NCI-H2171 treated with DMSO at 0.1 percent for 48 hours (cell line): ENCODE measurements around the gene GNB1.
A peak's percentile ranks its signal among the peaks of the same experiment; 100 is the strongest.
"Not testable (repeated sequence)": the region's sequence is repeated elsewhere in the genome, so short reads cannot be mapped to it uniquely, and the experiment has no call there.

ENCODE experiments used
- DNase-seq: peaks from one replicate; lab custom pipeline; 2025; lab: John Stamatoyannopoulos, UW

GNB1 gene

DNA sequence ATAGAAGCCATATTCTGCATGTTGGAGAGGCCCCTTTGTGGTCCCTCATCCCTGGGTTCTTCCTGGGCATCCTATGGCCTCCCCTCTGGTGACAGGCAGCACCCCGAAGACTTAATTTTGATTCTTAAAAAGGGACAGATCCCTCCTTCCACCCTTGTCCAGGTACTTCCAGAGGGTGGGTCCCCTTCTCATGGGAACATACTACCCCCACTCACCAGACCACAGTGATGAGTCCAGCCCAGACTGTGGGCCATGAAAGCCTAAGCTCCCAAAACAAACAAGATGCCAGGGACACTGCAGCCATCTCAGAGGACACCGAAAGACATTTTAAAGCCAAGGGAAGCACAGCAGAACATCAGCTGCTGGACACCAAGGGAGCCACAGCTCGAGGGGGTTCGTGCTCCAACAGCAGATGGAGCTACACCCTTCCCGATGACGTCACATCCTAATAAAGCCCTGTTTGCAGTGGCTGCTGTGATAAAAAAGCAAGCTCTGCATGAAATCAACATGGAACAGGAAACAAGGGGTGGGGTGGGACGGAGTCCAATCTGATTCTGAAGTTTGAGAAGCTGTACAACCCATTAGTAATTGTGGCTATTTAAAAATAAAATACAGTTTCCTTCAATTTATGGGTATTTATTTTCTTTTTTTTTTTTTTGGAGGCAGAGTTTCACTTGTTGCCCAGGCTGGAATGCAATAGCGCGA is 32.4 kb downstream of the GNB1 start:
- DNase-seq: peak; percentile 34

DNA sequence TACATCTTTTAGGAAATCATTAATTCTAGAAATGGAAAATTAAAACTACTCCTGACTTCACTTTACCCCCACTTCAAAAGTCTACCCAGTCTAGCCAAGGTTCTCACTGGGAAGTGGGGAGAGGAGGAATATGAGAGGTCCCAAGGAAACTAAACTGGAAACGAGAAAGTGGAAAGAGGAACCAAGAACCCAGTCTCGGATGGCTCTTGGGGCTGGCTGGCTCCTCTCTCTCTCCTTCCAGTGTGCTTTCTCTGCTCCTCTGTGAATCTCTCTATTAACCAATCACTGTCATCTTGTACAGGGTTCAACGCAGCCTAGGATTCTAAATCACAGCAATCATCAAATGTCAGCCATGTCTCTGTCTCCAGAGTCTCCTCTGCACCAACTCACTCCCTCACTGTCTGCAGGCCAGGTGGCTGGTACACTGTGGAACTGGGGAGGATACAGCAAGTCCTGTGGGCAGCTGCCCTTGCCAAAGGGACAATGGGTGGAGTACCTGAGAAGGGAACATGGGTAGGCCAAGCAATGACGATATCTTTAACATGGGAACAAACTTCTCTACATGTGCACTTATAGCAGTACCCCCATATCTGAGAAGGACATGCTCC is 33.7 kb downstream of the GNB1 start:
- DNase-seq: no peak

DNA sequence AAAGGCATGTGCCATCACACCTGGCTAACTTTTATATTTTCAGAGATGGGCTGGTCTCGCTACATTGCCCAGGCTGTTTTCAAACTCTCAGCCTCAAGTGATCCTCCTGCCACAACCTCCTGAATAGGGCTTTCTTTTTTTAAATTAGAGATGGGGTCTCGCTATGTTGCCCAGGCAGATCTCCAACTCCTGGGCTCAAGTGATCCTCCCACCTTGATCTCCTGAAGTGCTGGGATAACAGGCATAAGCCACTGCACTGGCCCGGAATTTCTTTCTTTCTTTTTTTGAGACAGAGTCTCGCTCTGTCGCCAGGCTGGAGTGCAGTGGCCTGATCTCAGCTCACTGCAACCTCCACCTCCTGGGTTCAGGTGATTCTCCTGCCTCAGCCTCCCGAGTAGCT is 34.7 kb downstream of the GNB1 start:
- not testable (repeated sequence) for DNase-seq

DNA sequence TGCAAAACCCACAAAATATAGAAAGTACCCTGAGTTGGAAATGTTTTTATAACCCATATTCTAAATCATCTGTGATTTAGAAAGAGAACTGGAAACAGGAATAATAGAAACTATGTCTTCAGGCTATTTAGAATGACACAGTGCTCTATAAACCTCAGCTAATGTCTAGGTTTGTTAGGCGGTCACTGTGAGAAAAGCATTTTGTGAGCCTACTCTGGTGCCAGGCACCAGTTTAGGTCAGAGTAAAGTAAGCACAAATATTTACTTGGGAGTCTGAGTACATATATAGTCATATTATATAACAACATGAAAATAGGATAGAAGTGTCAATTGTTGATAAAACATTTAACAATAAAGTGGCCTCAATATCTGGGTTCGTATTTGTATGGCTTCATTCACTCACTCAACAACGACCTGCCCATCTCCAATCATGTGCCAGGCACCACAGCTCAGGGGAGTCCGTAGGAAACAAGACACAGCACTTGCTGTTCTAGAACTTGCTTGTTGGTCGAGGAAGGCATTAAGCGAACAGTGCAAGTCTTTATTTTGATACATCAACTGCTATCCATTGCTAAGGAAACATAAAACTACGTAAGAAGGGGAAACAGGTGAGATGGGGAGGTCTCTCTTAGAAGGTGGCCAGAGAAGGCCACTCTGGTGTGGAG is 37.2 kb downstream of the GNB1 start:
- no peak for DNase-seq

- DNase-seq: no peak
Observed at GRCh38 chr1:1852619-1853414, 38.1 kb downstream of the GNB1 start.

GRCh38 chr1:1847890-1848289 is 43.0 kb downstream of the GNB1 start:
- no peak for DNase-seq

GRCh38 chr1:1847061-1847850 is 43.6 kb downstream of the GNB1 start:
- no peak for DNase-seq

DNA sequence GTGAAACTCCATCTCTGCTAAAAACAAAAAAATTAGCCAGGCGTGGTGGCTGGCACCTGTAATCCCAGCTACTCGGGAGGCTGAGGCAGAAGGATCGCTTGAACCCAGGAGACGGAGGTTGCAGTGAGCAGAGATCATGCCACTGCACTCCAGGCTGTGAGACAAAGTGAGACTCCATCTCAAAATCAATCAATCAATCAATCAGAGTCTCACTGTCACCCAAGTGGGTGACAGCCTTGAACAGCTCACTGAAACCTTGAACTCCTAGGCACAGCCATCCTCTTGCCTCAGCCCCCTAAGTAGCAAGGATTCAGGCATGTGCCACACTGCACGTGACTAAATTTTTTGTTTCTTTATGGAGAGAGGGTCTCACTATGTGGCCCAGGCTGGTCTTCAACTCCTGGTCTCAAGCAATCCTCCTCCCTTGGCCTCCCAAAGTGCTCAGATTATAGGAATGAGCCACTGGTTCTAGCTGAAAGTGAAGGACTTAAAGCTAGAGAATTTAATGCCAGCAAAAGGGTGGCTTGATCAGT is 44.4 kb downstream of the GNB1 start:
- DNase-seq: no peak

DNA sequence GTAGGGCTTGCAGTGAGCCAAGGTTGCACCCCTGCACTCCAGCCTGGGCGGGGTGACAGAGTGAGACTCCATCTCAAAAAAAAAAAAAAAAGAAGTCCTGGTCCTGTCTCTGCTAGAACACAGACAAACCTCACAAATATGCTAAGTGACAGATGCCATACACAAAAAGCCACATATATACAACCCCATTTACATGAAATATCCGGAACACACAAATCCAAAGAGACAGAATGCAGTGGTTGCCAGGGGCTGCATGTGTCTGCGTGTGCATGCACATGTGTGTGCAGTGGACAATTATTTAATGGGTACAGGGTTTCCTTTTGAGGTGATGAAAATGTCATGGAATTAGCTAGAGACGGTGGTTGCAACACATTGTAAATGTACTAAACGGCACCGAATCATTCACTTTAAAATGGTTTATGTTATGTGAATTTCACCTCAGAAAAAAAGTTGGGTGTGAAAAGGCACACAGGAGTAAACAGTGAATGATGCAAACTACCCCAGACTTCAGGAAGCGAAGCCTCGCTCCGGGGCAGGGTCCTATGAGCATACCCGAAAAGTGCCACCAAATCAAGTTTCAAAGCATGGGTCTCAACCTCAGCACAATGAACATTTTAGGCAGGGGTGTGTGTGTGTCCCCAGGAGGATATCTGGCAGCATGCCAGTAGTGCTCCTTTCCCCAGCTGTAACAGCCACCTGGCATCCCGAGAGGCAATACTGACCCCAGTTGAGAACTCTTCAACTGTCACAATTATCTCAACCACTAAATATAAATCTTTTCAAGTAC is 48.3 kb downstream of the GNB1 start:
- DNase-seq: peak; percentile 84

GRCh38 chr1:1841575-1841995 is 49.3 kb downstream of the GNB1 start:
- no peak for DNase-seq

GRCh38 chr1:1839311-1839965 is 51.4 kb downstream of the GNB1 start:
- no peak for DNase-seq

DNA sequence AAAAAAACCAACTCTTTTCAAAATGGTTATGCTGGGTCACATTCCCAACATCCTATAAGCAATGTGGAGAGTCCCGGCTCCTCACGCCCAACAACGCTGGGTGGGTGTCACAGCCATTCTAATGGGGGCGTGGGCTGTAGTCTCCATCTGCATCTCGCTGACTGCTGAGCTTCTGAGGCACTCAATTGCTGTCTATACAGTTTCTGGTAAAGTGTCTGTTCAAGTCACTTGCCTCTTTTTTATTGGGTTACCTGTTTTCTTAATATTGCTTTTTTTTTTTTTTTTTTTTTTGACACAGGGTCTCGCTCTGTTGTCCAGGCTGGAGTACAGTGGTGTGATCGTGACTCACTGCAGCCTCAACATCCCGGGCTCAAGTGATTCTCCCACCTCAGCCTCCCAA is 54.8 kb downstream of the GNB1 start:
- DNase-seq: no peak

DNA sequence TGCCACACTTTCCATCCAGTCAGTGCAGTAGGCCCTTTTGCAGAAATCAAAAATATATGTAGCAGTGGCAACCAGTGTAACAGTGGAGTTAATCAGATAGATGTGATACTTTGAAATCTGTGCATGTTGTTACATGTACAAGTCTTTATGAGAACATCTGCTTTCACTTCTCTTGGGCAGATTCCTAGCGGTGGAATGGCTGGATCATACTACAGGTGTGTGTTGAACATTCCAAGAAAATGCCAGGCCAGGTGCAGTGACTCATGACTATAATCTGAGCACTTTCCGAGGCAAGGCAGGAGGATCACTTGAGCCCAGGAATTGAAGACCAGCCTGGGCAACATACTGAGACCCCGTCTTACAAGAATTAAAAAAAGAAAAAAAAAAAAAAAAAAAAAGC is 55.3 kb downstream of the GNB1 start:
- DNase-seq: peak; percentile 38

DNA sequence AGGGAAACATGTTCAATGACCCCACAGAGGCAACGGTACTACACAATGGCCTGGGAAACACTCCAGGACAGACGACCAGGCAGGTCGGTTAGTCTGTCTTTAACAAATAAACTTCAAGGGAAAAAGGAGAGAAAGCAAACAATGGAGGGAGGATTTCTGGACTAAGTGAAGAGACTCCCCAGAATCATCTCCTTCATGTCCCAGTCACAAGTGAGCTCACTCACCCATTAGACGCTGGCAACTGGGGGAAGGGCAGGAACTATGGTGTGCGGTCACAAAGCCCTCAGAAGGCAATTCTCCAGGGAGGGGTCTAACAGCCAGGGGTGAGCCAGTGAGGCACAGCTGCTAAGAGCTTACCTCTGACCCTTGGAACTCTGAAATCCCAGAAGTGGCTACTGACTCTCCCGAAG is 57.0 kb downstream of the GNB1 start:
- DNase-seq: no peak

DNA sequence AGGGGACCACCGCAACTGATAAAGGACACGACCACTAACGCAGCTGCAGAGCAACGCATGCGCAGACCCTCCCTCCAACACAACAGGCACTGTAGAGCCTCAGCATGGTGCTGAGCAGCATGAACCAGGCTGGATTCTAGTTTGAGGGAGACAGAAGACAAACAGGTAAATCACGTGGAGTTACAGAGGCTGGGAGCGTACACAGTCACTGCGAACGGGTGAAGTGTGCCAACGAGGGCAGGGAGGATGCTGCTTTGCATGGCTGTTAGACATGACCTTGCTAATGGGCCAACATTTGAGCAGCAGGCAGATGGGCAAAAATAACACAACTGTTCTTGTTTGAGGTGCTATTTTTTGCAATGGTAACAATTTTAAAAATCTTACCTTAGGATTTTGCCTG is 57.4 kb downstream of the GNB1 start:
- DNase-seq: no peak

DNA sequence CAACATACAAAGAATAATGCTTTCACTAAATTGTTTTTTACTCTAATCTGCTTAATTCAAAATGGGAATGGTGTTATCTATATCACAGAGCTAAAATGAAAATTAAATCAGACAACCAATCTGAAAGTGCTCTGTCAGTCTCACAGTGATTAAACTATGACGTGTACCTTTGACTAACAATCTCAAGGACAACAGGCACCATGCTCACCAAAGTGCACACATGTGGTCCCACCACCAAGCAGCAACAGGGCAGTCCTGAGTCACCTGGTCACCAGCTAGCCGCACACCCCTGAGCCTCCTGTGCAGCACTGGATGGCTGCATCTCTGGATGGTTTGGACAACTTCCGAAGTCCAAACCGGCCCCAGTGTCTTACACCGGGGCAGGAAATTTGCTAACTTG is 58.1 kb downstream of the GNB1 start:
- no peak for DNase-seq

- DNase-seq: no peak
Observed at GRCh38 chr1:1832166-1832565, 58.7 kb downstream of the GNB1 start.

GRCh38 chr1:1827089-1827848 is 63.6 kb downstream of the GNB1 start:
- DNase-seq: no peak

DNA sequence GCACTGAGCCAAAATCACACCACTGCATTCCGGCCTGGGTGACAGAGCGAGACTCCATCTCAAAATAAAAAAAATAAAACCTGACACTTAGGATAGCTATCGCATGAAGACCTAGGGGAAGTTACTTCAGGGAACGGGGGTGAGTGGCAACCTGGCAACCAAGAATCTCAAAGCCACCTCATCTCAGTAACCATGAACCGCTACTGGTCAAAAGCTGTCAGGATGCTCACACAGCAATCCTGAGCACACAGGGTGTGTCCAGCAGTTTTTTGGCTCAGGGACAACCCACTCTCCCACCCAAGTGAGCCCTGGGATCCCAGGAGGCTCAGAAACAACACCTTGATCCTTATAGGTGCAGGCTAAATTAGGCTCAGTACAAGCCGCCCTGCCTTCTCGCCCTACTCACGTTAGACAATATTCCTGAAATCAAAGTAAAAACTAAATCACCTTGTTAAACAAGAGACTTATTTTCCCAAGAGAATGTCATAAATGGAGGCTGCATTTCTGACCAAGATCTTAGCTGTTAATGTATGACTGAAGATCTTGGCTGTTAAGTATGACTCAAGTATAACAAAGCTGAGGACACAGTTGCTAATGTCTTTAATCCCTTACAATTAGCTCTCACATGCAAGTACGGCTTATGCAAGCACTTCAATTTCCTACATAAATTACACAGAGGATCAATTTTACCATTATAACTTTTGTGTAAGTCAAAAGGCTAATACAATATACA is 64.4 kb downstream of the GNB1 start:
- no peak for DNase-seq
